A172 (cell line): Measurements from ENCODE around the gene HOXB3. TPM values are rescaled to one million over a fixed set of nuclear protein-coding genes. Genes with fewer than 3 reads are reported as not detected.
"Not testable (repeated sequence)": the region's sequence is repeated elsewhere in the genome, so short reads cannot be mapped to it uniquely, and the experiment has no call there.

ENCODE experiments used
- DNase-seq: peaks from one replicate; pipeline ENCODE4 v3.0.0-alpha.2; 2015; ENCODE audit warnings: low spot score
- total RNA-seq: library from RNA; depleted of rRNA; stranded (reverse); fragments of >200 nt; shearing (Covaris generic); gene quantifications from 2 replicates; pipeline ENCODE4 v1.2.3, GENCODE V29; 2014

HOXB3 gene
- total RNA-seq, 1 experiment from 2014 or later: 20.1 TPM

DNA sequence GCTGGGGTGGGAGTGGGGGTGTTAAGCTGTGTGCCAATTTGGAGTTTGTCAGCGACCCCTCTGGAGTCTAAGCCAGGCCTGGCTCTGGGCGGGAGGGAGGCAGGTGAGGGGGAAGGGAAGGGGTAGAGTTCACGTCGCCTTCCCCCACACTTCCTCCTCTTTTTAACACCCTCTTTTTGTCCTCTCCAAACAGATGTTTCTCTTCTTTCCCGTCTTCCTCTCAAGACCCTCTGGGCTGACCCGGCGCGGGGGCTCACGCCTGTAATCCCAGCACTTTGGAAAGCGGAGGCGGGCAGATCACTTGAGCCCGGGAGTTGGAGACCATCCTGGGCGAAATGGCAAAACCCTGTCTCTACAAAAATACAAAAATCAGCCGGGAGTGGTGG is 62.5 kb downstream of the HOXB3 start:
- no peak for DNase-seq

- no peak for DNase-seq
Measured at GRCh38 chr17:48526608-48527546, 63.2 kb downstream of the HOXB3 start.

DNA sequence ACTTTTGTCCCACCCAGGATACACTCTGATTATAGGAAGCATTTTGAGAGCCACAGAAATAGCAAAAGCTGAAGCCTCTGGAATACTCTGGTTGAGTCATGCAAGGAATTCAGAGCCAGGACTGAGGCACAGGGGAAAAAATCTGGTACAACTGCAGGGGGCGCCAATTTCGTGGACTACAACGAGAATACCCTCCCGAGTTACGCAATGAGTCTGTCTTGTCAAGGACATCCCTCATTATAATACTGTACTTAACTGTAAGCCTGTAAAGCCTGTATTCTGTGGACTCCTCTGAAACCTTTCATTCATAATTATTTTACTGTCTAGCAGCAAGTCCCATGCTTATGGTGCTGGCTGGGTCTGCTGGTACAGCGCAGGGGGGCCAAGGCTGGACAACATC is 67.0 kb downstream of the HOXB3 start:
- DNase-seq: no peak

- DNase-seq: no peak
Measured at GRCh38 chr17:48522031-48522653, 67.9 kb downstream of the HOXB3 start.

GRCh38 chr17:48520631-48521079 is 69.4 kb downstream of the HOXB3 start:
- no peak for DNase-seq

GRCh38 chr17:48519427-48519826 is 70.6 kb downstream of the HOXB3 start:
- no peak for DNase-seq

- DNase-seq: no peak
Measured at GRCh38 chr17:48517478-48517877, 72.6 kb downstream of the HOXB3 start.

DNA sequence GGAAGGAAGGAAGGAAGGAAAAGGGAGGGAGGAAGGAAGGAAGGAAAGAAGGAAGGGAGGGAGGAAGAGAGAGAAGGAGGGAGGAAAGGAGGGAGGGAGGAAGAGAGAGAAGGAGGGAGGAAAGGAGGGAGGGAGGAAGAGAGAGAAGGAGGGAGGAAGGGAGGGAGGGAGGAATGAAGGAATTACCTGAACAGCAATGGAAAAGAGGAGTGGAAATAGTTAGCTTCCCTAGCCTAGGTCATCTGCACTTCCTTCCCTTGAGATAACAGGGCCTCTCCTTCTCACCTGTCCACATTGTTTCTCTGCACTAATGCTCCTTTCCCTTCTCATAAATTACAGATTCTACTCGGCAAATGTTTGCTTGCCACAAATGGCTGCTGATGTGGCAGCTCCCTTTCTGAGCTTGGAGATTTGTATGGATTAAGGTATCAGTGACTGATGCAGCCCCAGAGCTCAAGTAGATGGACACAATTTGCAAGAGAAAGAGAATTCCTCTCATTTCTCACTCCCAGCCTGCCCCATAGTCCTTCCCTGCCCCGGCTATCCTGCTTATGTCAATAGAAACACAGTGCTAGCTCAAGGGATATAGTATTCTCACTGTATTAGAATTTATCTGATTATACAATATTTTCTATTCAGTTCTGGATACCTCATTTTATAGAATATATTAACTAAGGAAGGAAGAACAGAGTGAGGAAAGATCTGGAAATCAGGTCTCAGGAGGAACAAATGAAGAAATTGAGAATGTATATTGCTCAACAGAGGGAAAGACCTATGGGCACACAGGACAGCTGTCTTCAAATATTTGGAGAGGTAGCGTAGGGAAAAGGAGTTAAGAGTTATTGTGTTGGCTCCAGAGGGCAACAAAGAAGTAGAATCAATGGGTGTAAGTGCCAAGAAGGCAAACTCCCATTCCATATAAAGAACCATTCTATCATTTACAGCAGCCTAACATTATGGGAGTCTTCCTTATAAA is 73.8 kb downstream of the HOXB3 start:
- no peak for DNase-seq

DNA sequence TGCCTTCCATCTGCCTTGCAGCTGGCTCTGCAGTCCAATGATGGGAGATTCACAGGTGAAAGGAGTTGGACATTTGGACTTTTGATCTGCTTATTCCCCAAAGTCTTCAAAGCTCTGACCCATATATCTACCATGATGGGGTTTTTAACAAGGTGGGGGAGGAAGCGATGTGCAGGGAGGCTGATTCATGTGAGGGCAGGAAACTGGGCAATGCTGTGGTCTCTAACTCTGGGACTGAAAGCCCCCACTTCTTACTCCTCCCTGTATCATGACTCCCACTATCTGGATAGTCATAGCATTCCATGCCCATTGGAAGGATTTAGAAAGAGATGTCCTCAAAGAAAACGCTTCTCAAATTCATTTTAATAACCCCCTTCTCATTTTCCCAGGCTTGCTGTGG is 75.6 kb downstream of the HOXB3 start:
- no peak for DNase-seq

DNA sequence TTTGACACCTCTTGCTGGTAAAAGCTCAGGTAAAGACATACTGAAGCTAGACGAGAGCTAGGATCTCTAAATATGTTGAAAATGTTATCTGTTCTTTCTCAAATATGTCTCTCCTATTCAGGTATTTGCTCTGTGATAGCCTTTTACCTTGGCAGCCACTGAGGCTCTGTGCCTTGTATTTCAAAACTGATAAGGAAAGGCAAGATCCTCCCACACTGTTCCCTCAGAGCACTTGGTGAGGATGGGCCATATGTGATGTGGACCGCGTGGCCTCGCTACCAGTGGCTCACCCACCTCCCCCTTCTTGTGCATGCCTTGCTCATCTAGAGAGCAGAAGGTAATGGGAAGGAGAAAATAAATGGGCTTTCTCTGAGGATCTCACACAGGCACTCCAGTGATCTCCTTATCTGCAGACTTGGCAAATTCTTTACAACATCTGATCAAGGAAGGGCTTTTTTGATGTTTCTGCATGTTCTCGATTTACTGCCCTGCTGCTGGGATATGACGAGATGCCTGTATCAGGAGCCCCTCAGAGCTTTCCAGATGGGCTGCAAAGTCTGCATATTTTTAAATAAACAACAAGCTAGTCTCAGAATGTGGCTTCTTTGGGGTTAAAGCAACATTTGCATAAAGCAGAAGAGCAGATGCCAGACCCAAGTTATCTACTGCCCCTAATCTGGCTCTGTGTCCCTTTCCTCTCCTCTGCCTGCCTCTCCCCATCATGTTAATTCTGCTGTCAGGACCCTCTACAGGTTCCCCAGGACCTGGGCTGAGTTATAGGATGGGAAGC is 76.2 kb downstream of the HOXB3 start:
- DNase-seq: no peak

GRCh38 chr17:48513097-48513496 is 76.9 kb downstream of the HOXB3 start:
- no peak for DNase-seq

GRCh38 chr17:48510761-48511604 is 79.1 kb downstream of the HOXB3 start:
- DNase-seq: no peak

- DNase-seq: no peak
Measured at GRCh38 chr17:48510381-48510760, 79.7 kb downstream of the HOXB3 start.

GRCh38 chr17:48509708-48510107 is 80.3 kb downstream of the HOXB3 start:
- DNase-seq: not testable (repeated sequence)

DNA sequence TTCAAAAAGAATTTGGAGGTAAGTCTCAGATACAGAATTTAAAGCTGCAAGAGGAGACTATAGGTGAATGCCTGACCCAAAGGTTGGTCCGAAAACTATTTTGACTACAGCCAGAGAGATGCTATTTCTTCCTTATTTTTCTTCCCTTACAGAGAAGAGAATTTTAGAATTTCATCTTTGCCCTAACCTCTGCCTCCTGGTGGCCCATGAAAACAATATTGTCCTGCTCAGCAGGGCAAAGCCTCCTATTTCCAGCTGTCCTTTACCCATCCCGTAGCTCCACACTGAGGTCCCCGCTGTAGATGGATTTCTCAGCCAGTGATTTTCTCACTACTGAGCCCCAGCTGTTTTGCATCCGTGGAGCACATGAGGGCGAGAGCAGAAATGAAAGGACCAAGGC is 83.8 kb downstream of the HOXB3 start:
- no peak for DNase-seq

GRCh38 chr17:48505788-48506187 is 84.3 kb downstream of the HOXB3 start:
- peak; percentile 93 for DNase-seq

DNA sequence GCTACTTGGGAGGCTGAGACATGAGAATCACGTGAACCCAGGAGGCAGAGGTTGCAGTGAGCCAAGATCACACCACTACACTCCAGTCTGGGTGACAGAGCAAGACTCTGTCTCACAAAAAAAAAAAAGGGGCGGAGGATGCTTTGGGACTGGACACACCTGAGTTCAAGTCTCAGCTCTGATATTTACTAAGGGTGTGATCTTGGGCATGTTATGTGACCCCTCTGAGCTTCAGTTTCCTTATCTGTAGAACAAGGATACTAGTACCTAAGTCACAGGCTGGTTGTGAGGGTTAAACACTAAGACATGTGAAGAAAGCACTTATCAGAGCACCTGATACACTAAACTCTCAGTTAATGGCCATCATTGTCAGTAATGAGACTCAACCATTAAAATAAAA is 85.1 kb downstream of the HOXB3 start:
- DNase-seq: no peak

- no peak for DNase-seq
Measured at GRCh38 chr17:48503747-48504146, 86.3 kb downstream of the HOXB3 start.

- DNase-seq: no peak
Measured at GRCh38 chr17:48502901-48503300, 87.1 kb downstream of the HOXB3 start.

GRCh38 chr17:48502312-48502711 is 87.7 kb downstream of the HOXB3 start:
- no peak for DNase-seq
